ENCODE measurements around the gene ACTN1.

ACTN1 gene

GRCh38 chr14:68919129-68919927 lies 59.8 kb downstream of the ACTN1 start:
- no peak for DNase-seq (ENCODE audit: low read depth in 2 of 2)

GRCh38 chr14:68918612-68919011 lies 60.5 kb downstream of the ACTN1 start:
- no peak for DNase-seq (ENCODE audit: low read depth in 2 of 2)

GRCh38 chr14:68916358-68916941 lies 62.7 kb downstream of the ACTN1 start:
- no peak for DNase-seq (ENCODE audit: low read depth in 2 of 2)

GRCh38 chr14:68913516-68913915 lies 65.6 kb downstream of the ACTN1 start:
- no peak for DNase-seq (ENCODE audit: low read depth in 2 of 2)

- peak; percentile 46 to 48 for DNase-seq (ENCODE audit: low read depth in 2 of 2)
These were observed 67.4 kb downstream of the ACTN1 start for GRCh38 chr14:68911594-68912227.

- no peak for DNase-seq (ENCODE audit: low read depth in 2 of 2)
These were observed 68.6 kb downstream of the ACTN1 start for GRCh38 chr14:68910540-68910939.

GRCh38 chr14:68908803-68909202 lies 70.3 kb downstream of the ACTN1 start:
- no peak for DNase-seq (ENCODE audit: low read depth in 2 of 2)

GRCh38 chr14:68908201-68908600 lies 70.9 kb downstream of the ACTN1 start:
- DNase-seq (ENCODE audit: low read depth in 2 of 2): no peak

- DNase-seq (ENCODE audit: low read depth in 2 of 2): no peak
These were observed 72.7 kb downstream of the ACTN1 start for GRCh38 chr14:68906439-68906838.

GRCh38 chr14:68905107-68905895 lies 73.8 kb downstream of the ACTN1 start:
- no peak for DNase-seq (ENCODE audit: low read depth in 2 of 2)

- no peak for DNase-seq (ENCODE audit: low read depth in 2 of 2)
These were observed 76.7 kb downstream of the ACTN1 start for GRCh38 chr14:68902357-68902756.

- no peak for DNase-seq (ENCODE audit: low read depth in 2 of 2)
These were observed 80.0 kb downstream of the ACTN1 start for GRCh38 chr14:68899033-68899603.

GRCh38 chr14:68898248-68899032 lies 80.7 kb downstream of the ACTN1 start:
- DNase-seq (ENCODE audit: low read depth in 2 of 2): no peak

- no peak for DNase-seq (ENCODE audit: low read depth in 2 of 2)
These were observed 81.4 kb downstream of the ACTN1 start for GRCh38 chr14:68897559-68898155.

- no peak for DNase-seq (ENCODE audit: low read depth in 2 of 2)
These were observed 83.0 kb downstream of the ACTN1 start for GRCh38 chr14:68896132-68896531.

- no peak for DNase-seq (ENCODE audit: low read depth in 2 of 2)
These were observed 84.0 kb downstream of the ACTN1 start for GRCh38 chr14:68894802-68895703.

GRCh38 chr14:68894123-68894522 lies 85.0 kb downstream of the ACTN1 start:
- no peak for DNase-seq (ENCODE audit: low read depth in 2 of 2)

GRCh38 chr14:68893566-68893965 lies 85.5 kb downstream of the ACTN1 start:
- no peak for DNase-seq (ENCODE audit: low read depth in 2 of 2)

GRCh38 chr14:68892961-68893360 lies 86.1 kb downstream of the ACTN1 start:
- DNase-seq (ENCODE audit: low read depth in 2 of 2): no peak
